ENCODE measurements around the gene VAV3. TPM values are rescaled to one million over a fixed set of nuclear protein-coding genes. Genes with fewer than 3 reads are reported as not detected.

Gene VAV3
- total and polyA plus RNA-seq, 4 donors: 1.7 to 14.4 (median 7.6) TPM

GRCh38 chr1:107674486-107674885 lies 290.5 kb downstream of the VAV3 start:
- Histone ChIP-seq H3K4me1 (ENCODE audit: control insufficient read depth in 5 of 5, insufficient read depth in 5 of 5, low read length in 5 of 5) (peaks cover 0 to 7% (median 0%) of the 10 kb centered on the region in 5 donors), H3K9ac (ENCODE audit: insufficient read depth in 1 of 2, low read length in 2 of 2) (no peak overlapping the region), H3K27me3 (ENCODE audit: control insufficient read depth in 3 of 3, insufficient read depth in 3 of 3, low read length in 2 of 3) (no peaks in the 10 kb centered on the region), H3K36me3 (ENCODE audit: control insufficient read depth in 4 of 4, insufficient read depth in 4 of 4, low read length in 4 of 4) (no peaks in the 10 kb centered on the region), H3K27ac (ENCODE audit: low read depth in 1 of 2, low read length in 1 of 2) (no peak overlapping the region), H3K4me3 (no peak overlapping the region), H3K9me3 (ENCODE audit: control insufficient read depth in 4 of 4, insufficient read depth in 3 of 4, low read length in 3 of 4) (peaks cover 0 to 2% (median 0%) of the 10 kb centered on the region in 4 donors)
- ATAC-seq (ENCODE audit: insufficient read depth, low FRiP score) (no peak), DNase-seq (no peak)
- TF ChIP-seq, protein P1, sequence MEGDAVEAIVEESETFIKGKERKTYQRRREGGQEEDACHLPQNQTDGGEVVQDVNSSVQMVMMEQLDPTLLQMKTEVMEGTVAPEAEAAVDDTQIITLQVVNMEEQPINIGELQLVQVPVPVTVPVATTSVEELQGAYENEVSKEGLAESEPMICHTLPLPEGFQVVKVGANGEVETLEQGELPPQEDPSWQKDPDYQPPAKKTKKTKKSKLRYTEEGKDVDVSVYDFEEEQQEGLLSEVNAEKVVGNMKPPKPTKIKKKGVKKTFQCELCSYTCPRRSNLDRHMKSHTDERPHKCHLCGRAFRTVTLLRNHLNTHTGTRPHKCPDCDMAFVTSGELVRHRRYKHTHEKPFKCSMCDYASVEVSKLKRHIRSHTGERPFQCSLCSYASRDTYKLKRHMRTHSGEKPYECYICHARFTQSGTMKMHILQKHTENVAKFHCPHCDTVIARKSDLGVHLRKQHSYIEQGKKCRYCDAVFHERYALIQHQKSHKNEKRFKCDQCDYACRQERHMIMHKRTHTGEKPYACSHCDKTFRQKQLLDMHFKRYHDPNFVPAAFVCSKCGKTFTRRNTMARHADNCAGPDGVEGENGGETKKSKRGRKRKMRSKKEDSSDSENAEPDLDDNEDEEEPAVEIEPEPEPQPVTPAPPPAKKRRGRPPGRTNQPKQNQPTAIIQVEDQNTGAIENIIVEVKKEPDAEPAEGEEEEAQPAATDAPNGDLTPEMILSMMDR (IDR thresholded peaks at IDR 0.05; ENCODE audit: control extremely low read depth, extremely low read depth): no peak
- WGBS, 2 donors: 83% methylated on average over 1 of the region's 1 CpG

- H3K27ac ChIP-seq (ENCODE audit: low read depth in 1 of 2, low read length in 1 of 2): no peak overlapping the region
- TF ChIP-seq, protein P1 (IDR thresholded peaks at IDR 0.05; ENCODE audit: control extremely low read depth, extremely low read depth): no peak
- H3K4me1 ChIP-seq (ENCODE audit: control insufficient read depth in 5 of 5, insufficient read depth in 5 of 5, low read length in 5 of 5): peaks cover 0 to 15% (median 0%) of the 10 kb centered on the region in 5 donors
- ATAC-seq (ENCODE audit: insufficient read depth, low FRiP score) (no peak), DNase-seq (no peak)
- H3K9me3 ChIP-seq (ENCODE audit: control insufficient read depth in 4 of 4, insufficient read depth in 3 of 4, low read length in 3 of 4): peaks cover 0 to 2% (median 0%) of the 10 kb centered on the region in 4 donors
- no peaks in the 10 kb centered on the region for H3K36me3 ChIP-seq (ENCODE audit: control insufficient read depth in 4 of 4, insufficient read depth in 4 of 4, low read length in 4 of 4)
- no peak overlapping the region for H3K4me3 ChIP-seq
- WGBS, 2 donors: 64 to 89% methylated on average over 2 of the region's 2 CpGs
- H3K27me3 ChIP-seq (ENCODE audit: control insufficient read depth in 3 of 3, insufficient read depth in 3 of 3, low read length in 2 of 3): no peaks in the 10 kb centered on the region
- no peak overlapping the region for H3K9ac ChIP-seq (ENCODE audit: insufficient read depth in 1 of 2, low read length in 2 of 2)
Observed at GRCh38 chr1:107673006-107673405, 292.0 kb downstream of the VAV3 start.

GRCh38 chr1:107670397-107671040 lies 294.5 kb downstream of the VAV3 start:
- no peak overlapping the region for H3K4me3 ChIP-seq
- no peak for ATAC-seq (ENCODE audit: insufficient read depth, low FRiP score)
- TF ChIP-seq, protein P1 (IDR thresholded peaks at IDR 0.05; ENCODE audit: control extremely low read depth, extremely low read depth): no peak
- 58 to 82% methylated on average over 5 of the region's 5 CpGs for WGBS, 2 donors
- peaks cover 0 to 15% (median 0%) of the 10 kb centered on the region in 5 donors for H3K4me1 ChIP-seq (ENCODE audit: control insufficient read depth in 5 of 5, insufficient read depth in 5 of 5, low read length in 5 of 5)
- peaks cover 0 to 2% (median 0%) of the 10 kb centered on the region in 4 donors for H3K9me3 ChIP-seq (ENCODE audit: control insufficient read depth in 4 of 4, insufficient read depth in 3 of 4, low read length in 3 of 4)
- DNase-seq: peak in 1 of 3 donors; percentile 20
- H3K36me3 ChIP-seq (ENCODE audit: control insufficient read depth in 4 of 4, insufficient read depth in 4 of 4, low read length in 4 of 4): no peaks in the 10 kb centered on the region
- no peak overlapping the region for H3K27ac ChIP-seq (ENCODE audit: low read depth in 1 of 2, low read length in 1 of 2)
- no peak overlapping the region for H3K9ac ChIP-seq (ENCODE audit: insufficient read depth in 1 of 2, low read length in 2 of 2)
- no peaks in the 10 kb centered on the region for H3K27me3 ChIP-seq (ENCODE audit: control insufficient read depth in 3 of 3, insufficient read depth in 3 of 3, low read length in 2 of 3)
